ENCODE data around the gene ARHGEF4. TPM values are rescaled to one million over a fixed set of nuclear protein-coding genes. Genes with fewer than 3 reads are reported as not detected.

Gene ARHGEF4
- total RNA-seq, 1 experiment from 2014 or later: 21.8 TPM

DNA sequence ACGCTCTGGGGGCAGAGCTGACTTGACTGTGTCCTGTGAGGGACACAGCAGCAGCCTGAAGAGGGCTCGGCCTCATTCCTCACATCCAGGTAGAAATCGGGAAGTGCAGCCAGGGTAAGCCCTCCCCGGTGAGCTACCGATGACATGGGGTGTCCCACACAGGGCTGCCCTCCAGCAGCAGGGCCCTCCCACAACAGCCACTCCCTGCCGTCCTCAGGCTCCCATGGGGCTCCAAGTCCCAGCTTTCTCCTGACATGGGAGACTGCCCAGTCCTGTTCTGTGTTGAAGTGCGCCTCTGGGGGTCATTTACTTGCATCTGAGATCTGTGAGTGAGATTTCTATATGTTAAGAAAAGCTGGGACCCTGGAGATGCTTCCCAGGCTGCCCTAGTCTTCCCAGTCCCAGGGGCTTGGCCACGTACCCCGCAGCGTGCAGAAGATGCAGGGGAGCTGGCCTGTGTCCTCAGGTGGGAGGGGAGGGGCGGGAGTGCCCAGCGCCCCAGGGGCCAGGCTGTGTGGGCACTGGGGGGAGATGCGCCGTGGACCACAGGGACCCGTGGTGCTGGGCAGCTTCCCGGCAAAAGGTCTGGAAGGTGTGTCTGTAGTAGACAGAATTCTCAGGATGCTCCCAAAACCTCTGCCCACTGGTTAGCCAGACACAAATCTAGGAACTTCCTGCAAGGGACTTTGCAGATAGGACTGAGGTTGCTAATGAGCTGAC, 168.7 kb downstream of the ARHGEF4 start:
- no peaks in the 10 kb centered on the region for H3K9me3 Mint-ChIP-seq
- peak; percentile 38 for ATAC-seq
- POLR2A ChIA-PET: no interaction called here
- no peak for DNase-seq (ENCODE audit: low spot score)
- peaks cover 9% of the 10 kb centered on the region; the same call in 1 of the 2 replicates for H3K4me1 Mint-ChIP-seq
- TF ChIP-seq FOXP1 (CRISPR knock-in tag; IDR thresholded peaks at IDR 0.05; ENCODE audit: borderline replicate concordance) (no peak), CBFB (CRISPR knock-in tag; IDR thresholded peaks at IDR 0.05; ENCODE audit: low read depth) (no peak), RELA (CRISPR knock-in tag; IDR thresholded peaks at IDR 0.05; ENCODE audit: borderline replicate concordance) (no peak), RORB (CRISPR knock-in tag; IDR thresholded peaks at IDR 0.05) (no peak), NFYB (CRISPR knock-in tag; conservative IDR thresholded peaks at IDR 0.05; ENCODE audit: low read depth) (no peak), ZNF423 (CRISPR knock-in tag; IDR thresholded peaks at IDR 0.05) (no peak), ZNF671 (CRISPR knock-in tag; IDR thresholded peaks at IDR 0.05) (no peak), NFE2L1 (CRISPR knock-in tag; IDR thresholded peaks at IDR 0.05) (no peak), ATF1 (CRISPR knock-in tag; IDR thresholded peaks at IDR 0.05) (no peak), JUN (CRISPR knock-in tag; IDR thresholded peaks at IDR 0.05) (no peak), HMGA2 (CRISPR knock-in tag; IDR thresholded peaks at IDR 0.05) (no peak)
- TF ChIP-seq, protein P1, sequence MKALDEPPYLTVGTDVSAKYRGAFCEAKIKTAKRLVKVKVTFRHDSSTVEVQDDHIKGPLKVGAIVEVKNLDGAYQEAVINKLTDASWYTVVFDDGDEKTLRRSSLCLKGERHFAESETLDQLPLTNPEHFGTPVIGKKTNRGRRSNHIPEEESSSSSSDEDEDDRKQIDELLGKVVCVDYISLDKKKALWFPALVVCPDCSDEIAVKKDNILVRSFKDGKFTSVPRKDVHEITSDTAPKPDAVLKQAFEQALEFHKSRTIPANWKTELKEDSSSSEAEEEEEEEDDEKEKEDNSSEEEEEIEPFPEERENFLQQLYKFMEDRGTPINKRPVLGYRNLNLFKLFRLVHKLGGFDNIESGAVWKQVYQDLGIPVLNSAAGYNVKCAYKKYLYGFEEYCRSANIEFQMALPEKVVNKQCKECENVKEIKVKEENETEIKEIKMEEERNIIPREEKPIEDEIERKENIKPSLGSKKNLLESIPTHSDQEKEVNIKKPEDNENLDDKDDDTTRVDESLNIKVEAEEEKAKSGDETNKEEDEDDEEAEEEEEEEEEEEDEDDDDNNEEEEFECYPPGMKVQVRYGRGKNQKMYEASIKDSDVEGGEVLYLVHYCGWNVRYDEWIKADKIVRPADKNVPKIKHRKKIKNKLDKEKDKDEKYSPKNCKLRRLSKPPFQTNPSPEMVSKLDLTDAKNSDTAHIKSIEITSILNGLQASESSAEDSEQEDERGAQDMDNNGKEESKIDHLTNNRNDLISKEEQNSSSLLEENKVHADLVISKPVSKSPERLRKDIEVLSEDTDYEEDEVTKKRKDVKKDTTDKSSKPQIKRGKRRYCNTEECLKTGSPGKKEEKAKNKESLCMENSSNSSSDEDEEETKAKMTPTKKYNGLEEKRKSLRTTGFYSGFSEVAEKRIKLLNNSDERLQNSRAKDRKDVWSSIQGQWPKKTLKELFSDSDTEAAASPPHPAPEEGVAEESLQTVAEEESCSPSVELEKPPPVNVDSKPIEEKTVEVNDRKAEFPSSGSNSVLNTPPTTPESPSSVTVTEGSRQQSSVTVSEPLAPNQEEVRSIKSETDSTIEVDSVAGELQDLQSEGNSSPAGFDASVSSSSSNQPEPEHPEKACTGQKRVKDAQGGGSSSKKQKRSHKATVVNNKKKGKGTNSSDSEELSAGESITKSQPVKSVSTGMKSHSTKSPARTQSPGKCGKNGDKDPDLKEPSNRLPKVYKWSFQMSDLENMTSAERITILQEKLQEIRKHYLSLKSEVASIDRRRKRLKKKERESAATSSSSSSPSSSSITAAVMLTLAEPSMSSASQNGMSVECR (CRISPR knock-in tag; IDR thresholded peaks at IDR 0.05; ENCODE audit: borderline replicate concordance): no peak
- TF ChIP-seq, protein P2, sequence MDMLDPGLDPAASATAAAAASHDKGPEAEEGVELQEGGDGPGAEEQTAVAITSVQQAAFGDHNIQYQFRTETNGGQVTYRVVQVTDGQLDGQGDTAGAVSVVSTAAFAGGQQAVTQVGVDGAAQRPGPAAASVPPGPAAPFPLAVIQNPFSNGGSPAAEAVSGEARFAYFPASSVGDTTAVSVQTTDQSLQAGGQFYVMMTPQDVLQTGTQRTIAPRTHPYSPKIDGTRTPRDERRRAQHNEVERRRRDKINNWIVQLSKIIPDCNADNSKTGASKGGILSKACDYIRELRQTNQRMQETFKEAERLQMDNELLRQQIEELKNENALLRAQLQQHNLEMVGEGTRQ (CRISPR knock-in tag; IDR thresholded peaks at IDR 0.05): no peak
- TF ChIP-seq, protein P3, sequence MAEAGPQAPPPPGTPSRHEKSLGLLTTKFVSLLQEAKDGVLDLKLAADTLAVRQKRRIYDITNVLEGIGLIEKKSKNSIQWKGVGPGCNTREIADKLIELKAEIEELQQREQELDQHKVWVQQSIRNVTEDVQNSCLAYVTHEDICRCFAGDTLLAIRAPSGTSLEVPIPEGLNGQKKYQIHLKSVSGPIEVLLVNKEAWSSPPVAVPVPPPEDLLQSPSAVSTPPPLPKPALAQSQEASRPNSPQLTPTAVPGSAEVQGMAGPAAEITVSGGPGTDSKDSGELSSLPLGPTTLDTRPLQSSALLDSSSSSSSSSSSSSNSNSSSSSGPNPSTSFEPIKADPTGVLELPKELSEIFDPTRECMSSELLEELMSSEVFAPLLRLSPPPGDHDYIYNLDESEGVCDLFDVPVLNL (CRISPR knock-in tag; IDR thresholded peaks at IDR 0.05; ENCODE audit: borderline replicate concordance, low read depth): no peak
- no peak overlapping the region for H3K4me3 Mint-ChIP-seq
- CTCF ChIA-PET: interaction anchor here (1.2 to 2.8 kb wide), 2 partner anchors 10 to 632 kb away, joined by 3 to 10 read pairs; no protein-coding TSS in a partner anchor
- no peaks in the 10 kb centered on the region for H3K36me3 Mint-ChIP-seq
- H3K27me3 Mint-ChIP-seq (ENCODE audit: low read depth): no peaks in the 10 kb centered on the region
- H3K27ac Mint-ChIP-seq: no peak overlapping the region

DNA sequence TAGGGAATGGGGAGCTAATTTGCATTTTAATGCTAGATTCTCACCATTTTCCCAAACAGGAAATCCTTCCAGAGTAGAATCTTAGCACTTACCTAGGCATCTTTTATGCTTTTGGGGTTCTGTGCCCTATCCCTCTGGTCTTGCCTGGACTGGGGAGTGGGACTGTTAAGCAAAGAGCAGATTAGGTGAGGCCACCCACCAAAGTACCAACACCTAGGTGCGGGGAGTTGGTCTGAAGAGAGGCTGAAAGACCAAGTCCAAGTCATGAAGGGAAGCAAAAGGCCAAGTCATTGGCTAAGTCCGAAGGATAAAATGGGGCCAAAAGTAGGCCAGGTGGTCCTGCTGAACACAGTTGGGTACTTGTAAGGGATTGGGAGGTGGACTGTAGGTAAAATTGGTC, 169.8 kb downstream of the ARHGEF4 start:
- no peak overlapping the region for H3K27ac Mint-ChIP-seq
- no peak overlapping the region for H3K4me3 Mint-ChIP-seq
- no peak for ATAC-seq
- ChIA-PET POLR2A (no interaction called here), CTCF (interaction anchor here (1.2 to 2.8 kb wide), 2 partner anchors 11 to 634 kb away, joined by 3 to 10 read pairs; no protein-coding TSS in a partner anchor)
- no peaks in the 10 kb centered on the region for H3K36me3 Mint-ChIP-seq
- no peak for DNase-seq (ENCODE audit: low spot score)
- H3K27me3 Mint-ChIP-seq (ENCODE audit: low read depth): no peaks in the 10 kb centered on the region
- peaks cover 12% of the 10 kb centered on the region for H3K4me1 Mint-ChIP-seq
- H3K9me3 Mint-ChIP-seq: no peaks in the 10 kb centered on the region
- TF ChIP-seq ESRRA (CRISPR knock-in tag; IDR thresholded peaks at IDR 0.05; ENCODE audit: borderline replicate concordance): no peak
- no peak for TF ChIP-seq RELA (CRISPR knock-in tag; IDR thresholded peaks at IDR 0.05; ENCODE audit: borderline replicate concordance)
- TF ChIP-seq, protein P4, sequence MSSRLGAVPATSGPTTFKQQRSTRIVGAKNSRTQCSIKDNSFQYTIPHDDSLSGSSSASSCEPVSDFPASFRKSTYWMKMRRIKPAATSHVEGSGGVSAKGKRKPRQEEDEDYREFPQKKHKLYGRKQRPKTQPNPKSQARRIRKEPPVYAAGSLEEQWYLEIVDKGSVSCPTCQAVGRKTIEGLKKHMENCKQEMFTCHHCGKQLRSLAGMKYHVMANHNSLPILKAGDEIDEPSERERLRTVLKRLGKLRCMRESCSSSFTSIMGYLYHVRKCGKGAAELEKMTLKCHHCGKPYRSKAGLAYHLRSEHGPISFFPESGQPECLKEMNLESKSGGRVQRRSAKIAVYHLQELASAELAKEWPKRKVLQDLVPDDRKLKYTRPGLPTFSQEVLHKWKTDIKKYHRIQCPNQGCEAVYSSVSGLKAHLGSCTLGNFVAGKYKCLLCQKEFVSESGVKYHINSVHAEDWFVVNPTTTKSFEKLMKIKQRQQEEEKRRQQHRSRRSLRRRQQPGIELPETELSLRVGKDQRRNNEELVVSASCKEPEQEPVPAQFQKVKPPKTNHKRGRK (CRISPR knock-in tag; IDR thresholded peaks at IDR 0.05; ENCODE audit: borderline replicate concordance): no peak
- TF ChIP-seq, protein P1 (CRISPR knock-in tag; IDR thresholded peaks at IDR 0.05; ENCODE audit: borderline replicate concordance): no peak
- TF ChIP-seq TEAD4 (CRISPR knock-in tag; IDR thresholded peaks at IDR 0.05): no peak
- TF ChIP-seq TP53 (CRISPR knock-in tag; IDR thresholded peaks at IDR 0.05): no peak
